Hematopoietic multipotent progenitor cell treated with erythropoietin and hydrocortisone succinate and interleukin-3 and kit ligand, for 4 days (in vitro differentiated cells): ENCODE measurements around the gene H1-8.
"Not testable (repeated sequence)": the region's sequence is repeated elsewhere in the genome, so short reads cannot be mapped to it uniquely, and the experiment has no call there.

ENCODE experiments used
- DNase-seq: peaks from one replicate; pipeline ENCODE4 v3.0.0-alpha.2; 2015

H1-8 gene, protein sequence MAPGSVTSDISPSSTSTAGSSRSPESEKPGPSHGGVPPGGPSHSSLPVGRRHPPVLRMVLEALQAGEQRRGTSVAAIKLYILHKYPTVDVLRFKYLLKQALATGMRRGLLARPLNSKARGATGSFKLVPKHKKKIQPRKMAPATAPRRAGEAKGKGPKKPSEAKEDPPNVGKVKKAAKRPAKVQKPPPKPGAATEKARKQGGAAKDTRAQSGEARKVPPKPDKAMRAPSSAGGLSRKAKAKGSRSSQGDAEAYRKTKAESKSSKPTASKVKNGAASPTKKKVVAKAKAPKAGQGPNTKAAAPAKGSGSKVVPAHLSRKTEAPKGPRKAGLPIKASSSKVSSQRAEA

DNA sequence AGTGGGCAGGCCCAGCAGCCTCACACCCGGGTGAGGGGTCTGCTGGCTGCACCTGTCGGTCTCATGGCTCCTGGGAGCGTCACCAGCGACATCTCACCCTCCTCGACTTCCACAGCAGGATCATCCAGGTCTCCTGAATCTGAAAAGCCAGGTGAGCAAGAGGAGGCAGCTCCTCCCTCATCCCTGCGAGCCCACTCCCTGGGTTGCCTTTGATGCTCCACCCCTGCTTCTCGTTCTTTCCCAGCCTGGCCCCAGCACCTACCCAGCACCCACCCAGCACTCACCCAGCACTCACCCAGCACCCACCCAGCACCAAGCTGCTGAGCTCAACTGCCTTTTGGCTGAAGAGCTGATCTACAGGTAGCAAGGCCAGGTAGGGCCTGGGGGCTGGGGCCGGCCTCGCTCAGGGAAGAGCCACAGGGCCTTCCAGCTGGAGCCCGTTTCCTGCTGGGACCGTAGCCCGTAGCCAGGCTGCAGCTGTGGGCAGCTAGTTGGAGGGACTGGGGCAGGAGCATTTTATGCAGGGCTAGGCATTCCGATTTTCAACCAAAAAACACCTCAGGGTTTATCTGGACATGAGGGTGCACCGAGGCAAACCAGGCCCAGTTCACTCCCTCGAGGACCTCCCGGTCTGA lies at the start of gene H1-8:
Gene H1-8, plus strand, starts transcription at position 20 of the 635 bp plus-strand sequence. Its CDS starts 44 bp downstream, at position 64.
- no peak for DNase-seq

DNA sequence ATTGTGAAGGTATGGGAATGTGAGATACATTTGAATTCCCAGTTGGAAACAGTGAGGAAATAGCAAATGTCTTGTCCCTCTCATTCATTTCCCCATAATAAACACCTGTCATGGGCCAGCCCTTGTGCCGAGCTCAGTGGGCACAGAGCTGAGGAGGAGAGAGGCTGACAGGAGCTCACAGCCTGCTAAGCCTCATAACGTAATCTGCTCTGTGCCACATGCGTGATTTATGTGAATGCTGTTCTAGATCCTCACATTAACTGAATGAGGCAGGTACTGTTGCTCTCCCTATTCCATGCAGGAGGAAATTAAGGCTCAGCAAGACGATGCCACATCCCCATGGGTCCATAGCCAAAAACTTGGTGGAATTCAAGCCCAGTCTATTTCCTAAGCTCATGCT lies 49.8 kb upstream of the H1-8 start:
- no peak for DNase-seq

GRCh38 chr3:129494499-129494898 lies 48.5 kb upstream of the H1-8 start:
- DNase-seq = not testable (repeated sequence)

DNA sequence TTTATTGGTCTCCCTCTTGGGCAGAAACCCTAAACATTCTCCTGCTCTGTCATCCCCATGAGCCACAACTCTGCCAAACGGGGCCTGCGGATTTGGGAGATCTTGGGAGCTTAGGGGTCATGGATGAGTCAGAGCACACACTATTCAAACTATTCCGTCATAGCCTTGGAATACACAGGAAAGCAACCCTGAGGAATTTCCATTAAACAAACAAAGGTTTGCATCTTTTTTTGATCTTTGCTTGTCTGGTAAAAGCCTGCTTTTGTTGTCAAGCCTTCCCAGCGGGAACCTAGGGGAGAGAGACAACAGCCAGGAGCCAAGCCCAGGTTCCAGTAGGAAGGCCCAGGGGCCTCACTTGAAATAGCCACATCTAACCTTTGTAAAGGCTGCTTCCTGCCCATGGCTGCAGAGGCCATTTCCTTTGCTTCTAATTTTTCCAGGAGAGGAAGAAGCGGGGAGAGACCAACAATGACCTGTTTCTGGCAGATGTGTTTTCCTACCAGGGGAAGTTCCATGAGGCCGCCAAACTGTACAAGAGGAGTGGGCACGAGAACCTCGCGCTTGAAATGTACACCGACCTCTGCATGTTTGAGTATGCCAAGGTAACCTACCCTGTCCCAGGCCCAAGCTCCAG lies 47.9 kb upstream of the H1-8 start:
- DNase-seq = not testable (repeated sequence)

GRCh38 chr3:129497876-129498275 lies 45.1 kb upstream of the H1-8 start:
- not testable (repeated sequence) for DNase-seq

- DNase-seq = not testable (repeated sequence)
Observed at GRCh38 chr3:129498603-129499488, 44.1 kb upstream of the H1-8 start.

DNA sequence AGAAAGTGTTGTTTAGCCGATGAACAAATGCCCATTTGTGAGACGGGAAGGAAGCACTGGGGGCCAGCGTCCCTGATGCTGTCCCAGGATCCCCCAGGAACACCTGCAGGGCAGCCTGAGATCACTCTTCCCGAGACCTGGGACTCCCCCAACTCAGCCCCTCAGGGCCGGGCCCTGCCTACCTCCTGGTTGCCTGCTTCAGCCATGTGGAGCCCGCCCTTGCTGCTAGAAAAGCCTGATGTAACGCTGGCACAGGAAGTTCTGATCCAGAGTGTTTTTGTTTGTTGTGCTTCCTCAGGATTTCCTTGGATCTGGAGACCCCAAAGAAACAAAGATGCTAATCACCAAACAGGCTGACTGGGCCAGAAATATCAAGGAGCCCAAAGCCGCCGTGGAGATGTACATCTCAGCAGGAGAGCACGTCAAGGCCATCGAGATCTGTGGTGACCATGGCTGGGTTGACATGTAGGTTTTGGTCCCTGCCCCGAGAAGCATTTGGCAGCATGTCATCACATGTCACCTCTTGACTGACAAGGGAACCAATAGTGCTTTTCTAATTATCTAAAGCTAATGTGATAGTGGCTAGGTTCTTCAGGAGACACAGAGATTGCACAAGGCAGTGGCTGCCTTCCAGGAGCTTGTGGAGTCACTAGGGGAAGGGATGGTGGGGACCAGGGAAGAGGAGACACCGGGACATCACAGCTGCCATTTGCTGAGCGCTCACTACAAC lies 43.2 kb upstream of the H1-8 start:
- not testable (repeated sequence) for DNase-seq

DNA sequence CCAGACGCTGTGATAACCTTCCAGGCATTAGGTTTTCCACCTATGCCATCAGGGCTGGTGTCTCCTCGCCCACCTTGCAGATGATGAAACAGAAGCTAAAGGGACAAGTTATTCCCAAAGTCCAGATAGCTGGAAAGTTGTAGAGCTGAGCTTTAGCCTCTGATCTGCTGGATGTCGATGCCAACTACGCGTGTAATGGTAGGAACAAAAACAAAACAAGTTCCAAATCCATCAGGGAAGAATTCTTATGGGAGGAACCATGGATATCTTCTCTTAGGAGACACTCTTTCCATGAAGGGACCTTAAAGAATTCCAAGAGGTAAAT lies 42.7 kb upstream of the H1-8 start:
- no peak for DNase-seq

- no peak for DNase-seq
Observed at GRCh38 chr3:129501630-129502029, 41.3 kb upstream of the H1-8 start.

DNA sequence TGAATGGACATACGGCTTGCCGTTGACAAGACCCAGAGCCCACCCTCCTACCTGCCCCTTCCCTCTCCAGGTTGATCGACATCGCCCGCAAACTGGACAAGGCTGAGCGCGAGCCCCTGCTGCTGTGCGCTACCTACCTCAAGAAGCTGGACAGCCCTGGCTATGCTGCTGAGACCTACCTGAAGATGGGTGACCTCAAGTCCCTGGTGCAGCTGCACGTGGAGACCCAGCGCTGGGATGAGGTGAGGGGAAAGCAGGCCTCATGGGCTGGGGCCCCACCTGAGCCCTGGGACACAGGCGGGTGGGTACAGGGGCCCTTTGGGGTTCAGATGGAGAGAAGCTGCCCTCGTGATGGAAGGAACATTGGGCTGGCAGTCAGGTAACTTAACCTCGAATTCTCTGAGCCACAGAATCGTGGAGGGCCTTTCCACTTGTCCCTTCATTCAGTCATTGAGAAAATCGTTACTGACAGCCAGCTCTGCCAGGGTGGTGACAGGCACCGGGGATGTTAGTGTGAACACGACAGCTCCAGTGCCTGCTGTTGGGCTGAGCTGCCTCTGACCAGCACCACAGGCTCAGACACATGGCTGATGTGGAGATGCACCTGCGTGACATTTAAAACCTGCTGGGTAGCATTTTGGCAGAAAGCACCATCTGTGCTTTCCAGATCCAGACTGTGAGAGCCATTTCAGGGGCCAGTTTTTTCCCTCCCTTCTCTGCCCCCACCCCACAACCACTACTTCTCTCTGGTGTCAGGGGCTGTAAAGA lies 40.1 kb upstream of the H1-8 start:
- no peak for DNase-seq

GRCh38 chr3:129503471-129504291 lies 39.3 kb upstream of the H1-8 start:
- DNase-seq = no peak

- DNase-seq = no peak
Observed at GRCh38 chr3:129504471-129505100, 38.4 kb upstream of the H1-8 start.

DNA sequence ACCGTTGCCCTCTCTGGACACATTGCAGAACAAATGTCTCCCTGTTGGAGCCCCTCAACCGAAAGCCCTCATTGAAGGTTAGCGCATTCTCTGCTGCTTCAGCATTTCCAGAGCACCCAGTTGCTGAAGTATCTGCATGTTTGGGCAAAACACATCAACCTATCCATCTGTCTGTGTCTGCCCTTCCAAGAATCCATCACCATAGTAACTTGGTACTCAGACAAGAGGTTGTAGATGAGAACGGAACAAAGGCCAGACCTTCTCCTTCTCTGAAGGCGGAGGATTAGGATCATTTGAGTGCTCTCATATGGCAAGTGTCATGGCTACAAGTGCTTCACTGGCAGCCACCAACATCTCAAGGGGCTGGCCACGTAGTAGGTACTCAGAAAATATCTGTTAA lies 37.6 kb upstream of the H1-8 start:
- no peak for DNase-seq

GRCh38 chr3:129506231-129506742 lies 36.7 kb upstream of the H1-8 start:
- DNase-seq = no peak

GRCh38 chr3:129507181-129507831 lies 35.7 kb upstream of the H1-8 start:
- DNase-seq = no peak

GRCh38 chr3:129512595-129512994 lies 30.4 kb upstream of the H1-8 start:
- DNase-seq = no peak

GRCh38 chr3:129513705-129514104 lies 29.3 kb upstream of the H1-8 start:
- DNase-seq = no peak

DNA sequence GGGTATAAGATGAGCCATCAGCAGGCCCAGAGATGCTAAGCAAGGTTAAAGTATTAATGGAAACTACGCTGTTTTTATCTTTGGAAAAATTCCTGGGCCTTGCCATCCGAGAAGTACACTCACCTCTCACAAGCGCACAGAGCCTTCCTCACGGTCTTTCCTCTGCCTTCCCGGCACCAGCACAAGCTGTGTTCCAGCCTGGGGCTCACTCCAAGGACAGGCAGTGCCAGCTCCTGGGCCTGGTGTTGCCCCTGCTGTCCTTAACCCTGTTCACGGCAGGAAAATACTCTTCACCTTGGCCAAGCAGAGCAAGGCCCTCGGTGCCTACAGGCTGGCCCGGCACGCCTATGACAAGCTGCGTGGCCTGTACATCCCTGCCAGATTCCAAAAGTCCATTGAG lies 28.9 kb upstream of the H1-8 start:
- DNase-seq = no peak

DNA sequence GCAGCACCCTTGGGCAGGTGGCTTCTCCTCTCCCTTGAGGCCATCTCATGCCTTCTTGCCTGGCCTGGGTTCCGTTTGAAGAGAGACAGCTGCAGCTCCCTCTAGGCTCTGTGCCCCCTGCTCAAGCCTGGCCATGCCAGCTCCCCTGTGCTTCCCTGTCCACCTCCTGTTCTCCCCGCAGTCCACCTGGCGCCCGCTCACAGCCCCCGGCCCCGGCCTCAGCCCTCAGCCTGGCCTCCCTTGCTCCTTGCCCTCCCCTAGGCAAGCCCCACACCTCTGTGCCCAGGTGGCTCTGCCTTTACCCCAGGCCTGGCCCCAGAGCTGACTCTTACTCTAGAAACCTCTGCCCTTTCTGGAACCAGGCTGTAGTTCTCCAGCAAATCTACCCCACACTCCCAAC lies 28.4 kb upstream of the H1-8 start:
- DNase-seq = no peak
